SK-N-SH treated with all-trans-retinoic acid at 6 μM for 48 hours (cell line): ENCODE results near the gene YPEL5.
"Not testable (repeated sequence)": the region's sequence is repeated elsewhere in the genome, so short reads cannot be mapped to it uniquely, and the experiment has no call there.

Experiments used
- ARNTL ChIP-seq: fragments of 450-650 bp; formaldehyde crosslinking; IDR thresholded peaks from 2 replicates; pipeline ENCODE4 v1.5.0; 2020; ENCODE audit warnings: low read depth, mild to moderate bottlenecking, moderate library complexity, borderline replicate concordance
- CSRNP3 ChIP-seq: fragments of 250-450 bp; sonication (Bioruptor Pico); IDR thresholded peaks from 2 replicates; pipeline ENCODE4 v1.5.1; 2021; ENCODE audit warnings: mild to moderate bottlenecking, moderate library complexity
- OSR1 ChIP-seq: fragments of 250-450 bp; sonication (Bioruptor Pico); IDR thresholded peaks from 2 replicates; pipeline ENCODE4 v1.8.0; 2022; ENCODE audit warnings: moderate library complexity, mild to moderate bottlenecking, inconsistent platforms
- PATZ1 ChIP-seq: fragments of 250-450 bp; sonication (Bioruptor Pico); IDR thresholded peaks from 2 replicates; pipeline ENCODE4 v1.8.0; 2020; ENCODE audit warnings: mild to moderate bottlenecking, moderate library complexity, borderline replicate concordance
- TF ChIP-seq, protein P1 (sequence below): fragments of 250-450 bp; sonication (Bioruptor Pico); IDR thresholded peaks from 2 replicates; pipeline ENCODE4 v1.5.1; 2020; ENCODE audit warnings: low read depth, mild to moderate bottlenecking, moderate library complexity

DNA sequence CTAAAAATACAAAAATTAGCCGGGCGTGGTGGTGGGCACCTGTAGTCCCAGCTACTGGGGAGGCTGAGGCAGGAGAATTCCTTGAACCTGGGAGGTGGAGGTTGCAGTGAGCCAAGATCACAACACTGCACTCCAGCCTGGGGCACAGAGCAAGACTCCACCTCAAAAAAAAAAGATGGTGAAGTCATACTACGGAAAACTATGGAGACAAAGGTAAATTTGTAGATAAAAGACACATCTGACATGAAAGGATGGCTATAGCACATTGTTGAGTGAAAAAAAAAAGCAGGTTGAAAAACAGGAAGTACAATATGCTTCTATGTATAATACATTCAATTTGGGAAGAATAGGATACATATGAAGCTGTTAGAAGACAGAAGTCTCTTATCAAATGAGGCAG is 1.9 kb upstream of the YPEL5 start:
- TF ChIP-seq ARNTL, CSRNP3, OSR1, PATZ1 (CRISPR knock-in tag): not testable (repeated sequence)
- TF ChIP-seq, protein P1, sequence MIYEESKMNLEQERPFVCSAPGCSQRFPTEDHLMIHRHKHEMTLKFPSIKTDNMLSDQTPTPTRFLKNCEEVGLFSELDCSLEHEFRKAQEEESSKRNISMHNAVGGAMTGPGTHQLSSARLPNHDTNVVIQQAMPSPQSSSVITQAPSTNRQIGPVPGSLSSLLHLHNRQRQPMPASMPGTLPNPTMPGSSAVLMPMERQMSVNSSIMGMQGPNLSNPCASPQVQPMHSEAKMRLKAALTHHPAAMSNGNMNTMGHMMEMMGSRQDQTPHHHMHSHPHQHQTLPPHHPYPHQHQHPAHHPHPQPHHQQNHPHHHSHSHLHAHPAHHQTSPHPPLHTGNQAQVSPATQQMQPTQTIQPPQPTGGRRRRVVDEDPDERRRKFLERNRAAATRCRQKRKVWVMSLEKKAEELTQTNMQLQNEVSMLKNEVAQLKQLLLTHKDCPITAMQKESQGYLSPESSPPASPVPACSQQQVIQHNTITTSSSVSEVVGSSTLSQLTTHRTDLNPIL (CRISPR knock-in tag), result not testable (repeated sequence)
